Measurements from ENCODE around the gene LPP.
A peak's percentile ranks its signal among the peaks of the same experiment; 100 is the strongest.
"Not testable (repeated sequence)": the region's sequence is repeated elsewhere in the genome, so short reads cannot be mapped to it uniquely, and the experiment has no call there.

LPP gene

GRCh38 chr3:188605905-188606304, 451.9 kb downstream of the LPP start:
- DNase-seq = no peak

GRCh38 chr3:188607805-188608315, 453.9 kb downstream of the LPP start:
- DNase-seq = peak; percentile 42

GRCh38 chr3:188608401-188608800, 454.4 kb downstream of the LPP start:
- DNase-seq = no peak

GRCh38 chr3:188613721-188614120, 459.8 kb downstream of the LPP start:
- not testable (repeated sequence) for DNase-seq

- DNase-seq = no peak
Observed at GRCh38 chr3:188617270-188617669, 463.3 kb downstream of the LPP start.

GRCh38 chr3:188617988-188618701, 464.2 kb downstream of the LPP start:
- no peak for DNase-seq

GRCh38 chr3:188620752-188621151, 466.8 kb downstream of the LPP start:
- DNase-seq = no peak

GRCh38 chr3:188624384-188624783, 470.4 kb downstream of the LPP start:
- peak; percentile 47 for DNase-seq

GRCh38 chr3:188624828-188625227, 470.9 kb downstream of the LPP start:
- DNase-seq = no peak

- peak; percentile 92 for DNase-seq
Observed at GRCh38 chr3:188627652-188628051, 473.7 kb downstream of the LPP start.

GRCh38 chr3:188631291-188632010, 477.5 kb downstream of the LPP start:
- peak; percentile 91 for DNase-seq

GRCh38 chr3:188633206-188633605, 479.2 kb downstream of the LPP start:
- DNase-seq = no peak

- DNase-seq = no peak
Observed at GRCh38 chr3:188634285-188634684, 480.3 kb downstream of the LPP start.

GRCh38 chr3:188635258-188636042, 481.5 kb downstream of the LPP start:
- DNase-seq = peak; percentile 38

GRCh38 chr3:188636292-188636691, 482.3 kb downstream of the LPP start:
- not testable (repeated sequence) for DNase-seq

GRCh38 chr3:188641076-188641475, 487.1 kb downstream of the LPP start:
- DNase-seq = no peak

- no peak for DNase-seq
Observed at GRCh38 chr3:188643736-188644135, 489.8 kb downstream of the LPP start.

- DNase-seq = no peak
Observed at GRCh38 chr3:188646592-188646991, 492.6 kb downstream of the LPP start.

GRCh38 chr3:188647237-188647636, 493.3 kb downstream of the LPP start:
- no peak for DNase-seq

GRCh38 chr3:188649521-188649920, 495.6 kb downstream of the LPP start:
- peak; percentile 76 for DNase-seq

GRCh38 chr3:188656196-188656982, 502.4 kb downstream of the LPP start:
- DNase-seq = peak; percentile 27

GRCh38 chr3:188658606-188659005, 504.6 kb downstream of the LPP start:
- no peak for DNase-seq
